Stomach (tissue), 4 donors: Measurements from ENCODE around the gene COX7A2L.
"Not testable (repeated sequence)": the region's sequence is repeated elsewhere in the genome, so short reads cannot be mapped to it uniquely, and the experiment has no call there.

Experiments used
- CTCF ChIP-seq, 7 experiments: fragments of 450-650 bp in 4 of 7; fragments of 200-600 bp in 3 of 7; sonication (generic) in 3 of 7; IDR thresholded peaks; one replicate each; pipeline ENCODE4 v1.5.1; 2016 to 2019; ENCODE audit warnings: antibody characterized with exemption in 7 of 7, control low read depth in 2 of 7, mild to moderate bottlenecking in 1 of 7
- EP300 ChIP-seq: sonication (generic); formaldehyde crosslinking; IDR thresholded peaks from one replicate; pipeline ENCODE4 v1.6.1; 2017; ENCODE audit warnings: antibody characterized with exemption
- POLR2A ChIP-seq, 4 donors: fragments of 450-650 bp; IDR thresholded peaks; one replicate each; pipeline ENCODE4 v1.6.1; 2016; ENCODE audit warnings: antibody characterized with exemption in 4 of 4, control low read depth in 2 of 4, mild to moderate bottlenecking in 1 of 4, moderate library complexity in 1 of 4
- POLR2AphosphoS5 ChIP-seq, 3 donors: sonication (generic); formaldehyde crosslinking; IDR thresholded peaks; one replicate each; pipeline ENCODE4 v1.6.1; 2016; ENCODE audit warnings: antibody characterized with exemption in 3 of 3

- not testable (repeated sequence) for TF ChIP-seq CTCF (IDR thresholded peaks at IDR 0.05); EP300; POLR2AphosphoS5 (IDR thresholded peaks at IDR 0.05); POLR2A (IDR thresholded peaks at IDR 0.05)
These were observed 19.0 kb upstream of the COX7A2L start for GRCh38 chr2:42380026-42380425.
